K562 (cell line): ENCODE results near the gene VWA7. TPM values are rescaled to one million over a fixed set of nuclear protein-coding genes. Genes with fewer than 3 reads are reported as not detected.
A peak's percentile ranks its signal among the peaks of the same experiment; 100 is the strongest.

Experiments used
- ARID3B ChIP-seq: fragments of 250-450 bp; sonication (Bioruptor Pico); IDR thresholded peaks from 2 replicates; pipeline ENCODE4 v1.4.0; 2020; ENCODE audit warnings: borderline replicate concordance
- BCL6 ChIP-seq: fragments of 250-450 bp; sonication (Bioruptor Pico); IDR thresholded peaks from 2 replicates; pipeline ENCODE4 v1.4.0; 2020
- BHLHE40 ChIP-seq: IDR thresholded peaks from 2 replicates; pipeline ENCODE4 v1.6.1; 2011; ENCODE audit warnings: low read length, improper control_type of control experiment
- DMBX1 ChIP-seq: fragments of 250-450 bp; sonication (Bioruptor Pico); IDR thresholded peaks from 2 replicates; pipeline ENCODE4 v1.8.0; 2022; ENCODE audit warnings: inconsistent platforms, mild to moderate bottlenecking, moderate library complexity, borderline replicate concordance
- ELF2 ChIP-seq: fragments of 250-450 bp; sonication (Bioruptor Pico); IDR thresholded peaks from 2 replicates; pipeline ENCODE4 v1.5.0; 2021; ENCODE audit warnings: mild to moderate bottlenecking
- HOXB6 ChIP-seq: fragments of 250-450 bp; sonication (Bioruptor Pico); IDR thresholded peaks from 2 replicates; pipeline ENCODE4 v1.5.1; 2022; ENCODE audit warnings: mild to moderate bottlenecking, borderline replicate concordance
- IFI16 ChIP-seq: fragments of 250-450 bp; sonication (Bioruptor Pico); IDR thresholded peaks from 2 replicates; pipeline ENCODE4 v2.1.2; 2022; ENCODE audit warnings: mild to moderate bottlenecking, inconsistent platforms
- ILK ChIP-seq: fragments of 450-650 bp; IDR thresholded peaks from 2 replicates; pipeline ENCODE4 v1.6.1; 2016; ENCODE audit warnings: missing genetic modification characterization, low read depth, mild to moderate bottlenecking, missing compliant biosample characterization, moderate library complexity, borderline replicate concordance
- KHSRP ChIP-seq: fragments of 450-650 bp; IDR thresholded peaks from 2 replicates; pipeline ENCODE4 v1.6.1; 2017
- PHB ChIP-seq: fragments of 250-450 bp; sonication (Bioruptor Pico); IDR thresholded peaks from 2 replicates; pipeline ENCODE4 v1.5.0; 2021
- SMARCA5 ChIP-seq: fragments of 450-650 bp; IDR thresholded peaks from 2 replicates; pipeline ENCODE4 v1.6.1; 2016
- TCF3 ChIP-seq: sonication (generic); formaldehyde crosslinking; IDR thresholded peaks from 2 replicates; pipeline ENCODE4 v1.4.0; 2020; ENCODE audit warnings: mild to moderate bottlenecking, missing genetic modification reagents
- THRB ChIP-seq: fragments of 450-650 bp; formaldehyde crosslinking; conservative IDR thresholded peaks from 2 replicates; pipeline ENCODE4 v1.4.0; 2022; ENCODE audit warnings: mild to moderate bottlenecking, missing genetic modification characterization
- ZNF224 ChIP-seq: sonication (generic); formaldehyde crosslinking; IDR thresholded peaks from 2 replicates; pipeline ENCODE4 v1.8.0; 2022; ENCODE audit warnings: mild to moderate bottlenecking, missing genetic modification reagents
- ZNF324 ChIP-seq: fragments of 250-450 bp; sonication (Bioruptor Pico); IDR thresholded peaks from 2 replicates; pipeline ENCODE4 v1.4.0; 2020; ENCODE audit warnings: mild to moderate bottlenecking
- ZNF561 ChIP-seq: fragments of 450-650 bp; formaldehyde crosslinking; conservative IDR thresholded peaks from 2 replicates; pipeline ENCODE4 v1.4.0; 2020; ENCODE audit warnings: mild to moderate bottlenecking, moderate library complexity
- ZNF609 ChIP-seq: sonication (generic); formaldehyde crosslinking; IDR thresholded peaks from 2 replicates; pipeline ENCODE4 v1.8.1; 2023; ENCODE audit warnings: missing genetic modification reagents, mild to moderate bottlenecking, borderline replicate concordance
- ZNF695 ChIP-seq: fragments of 450-650 bp; formaldehyde crosslinking; IDR thresholded peaks from 2 replicates; pipeline ENCODE4 v1.4.0; 2020; ENCODE audit warnings: mild to moderate bottlenecking, moderate library complexity
- ZSCAN32 ChIP-seq: fragments of 450-650 bp; formaldehyde crosslinking; IDR thresholded peaks from 2 replicates; pipeline ENCODE4 v1.4.0; 2020; ENCODE audit warnings: mild to moderate bottlenecking, moderate library complexity
- polyA plus RNA-seq, 8 experiments: library from polyadenylated mRNA; depleted of rRNA in 4 of 8; stranded (reverse) in 5 of 8; unstranded in 3 of 8; fragments of >200 nt; fragmentation: Nextera tagmentation in 2 of 8; fragmentation: Illumina TruSeq in 1 of 8; extraction: Ambion mirVana in 2 of 8; extraction: Trizol in 1 of 8; gene quantifications; 2 replicates each; pipeline versions ENCODE4 v1.2.1 to v1.2.3, GENCODE V29; 2011 to 2014; ENCODE audit warnings: inconsistent platforms in 1 of 8, missing spikeins in 1 of 8
- total RNA-seq, 7 experiments: library from RNA; depleted of rRNA in 6 of 7; stranded (reverse); fragments of >200 nt in 6 of 7; fragmentation: Illumina TruSeq in 2 of 7; extraction: Trizol in 2 of 7; gene quantifications; 2 replicates each; pipeline versions ENCODE4 v1.2.1 to v1.2.3, GENCODE V29; 2011 to 2021; ENCODE audit warnings: low replicate concordance in 1 of 7
- TF ChIP-seq, protein P1 (sequence below): sonication (generic); formaldehyde crosslinking; IDR thresholded peaks from 2 replicates; pipeline ENCODE4 v1.4.0; 2020; ENCODE audit warnings: mild to moderate bottlenecking, missing genetic modification reagents

Gene VWA7
- total and polyA plus RNA-seq, 9 of the 15 experiments (the other 6 are each of a cell fraction or from before 2014, with no cell fraction given) = 0.18 to 2.9 (median 0.95) TPM

DNA sequence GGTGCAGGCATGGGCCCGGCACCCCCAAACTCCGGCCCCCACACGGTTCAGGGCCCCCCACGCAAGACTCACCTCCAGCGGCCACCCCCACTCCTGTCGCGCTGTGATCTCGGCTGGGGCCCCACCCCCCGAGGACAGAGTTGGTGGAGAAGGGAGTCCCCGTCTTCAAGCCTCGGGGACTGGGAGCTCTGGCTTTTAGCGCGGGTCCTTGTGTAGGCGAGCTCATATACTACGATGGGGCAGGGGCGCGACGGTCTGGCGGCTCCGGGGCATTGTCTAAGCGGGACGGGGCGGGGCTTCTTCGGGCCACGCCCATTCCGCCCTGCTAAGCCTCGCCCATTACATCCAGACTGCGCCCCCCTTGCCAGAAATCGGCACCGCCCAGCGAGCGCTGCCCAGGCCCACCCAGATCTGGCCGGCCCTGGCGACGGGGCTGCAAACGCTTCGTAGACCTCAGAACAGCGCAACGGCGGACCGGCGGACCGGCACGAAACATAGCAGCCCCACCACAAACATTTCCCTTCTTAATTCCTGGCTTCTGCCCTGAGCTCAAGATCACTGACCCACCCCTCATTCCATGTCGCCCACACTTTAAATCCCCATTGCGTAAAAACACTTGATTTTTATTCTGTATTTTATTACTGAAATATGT is 47.0 kb downstream of the VWA7 start (continued):
- 0 out of 2 replicates have a peak, but pooled peaks have one; percentile 27 for TF ChIP-seq ZNF609 (CRISPR knock-in tag)
- TF ChIP-seq ILK (tag) = no peak
- TF ChIP-seq BHLHE40 = peak; percentile 3
- peak; percentile 88 for TF ChIP-seq ZNF324 (CRISPR knock-in tag)
- peak; percentile 97 for TF ChIP-seq ZNF695 (CRISPR knock-in tag)
- TF ChIP-seq KHSRP = peak; percentile 63
- TF ChIP-seq TCF3 = peak; percentile 36; the same call in 1 of the 2 replicates
- peak; percentile 79 for TF ChIP-seq DMBX1
- peak; percentile 100 for TF ChIP-seq PHB
- peak; percentile 90; the same call in 1 of the 2 replicates for TF ChIP-seq ARID3B (CRISPR knock-in tag)
- TF ChIP-seq THRB = peak; percentile 99
- TF ChIP-seq ZSCAN32 (CRISPR knock-in tag) = peak; percentile 97
- no peak for TF ChIP-seq SMARCA5
- TF ChIP-seq ZNF224 (CRISPR knock-in tag) = 0 out of 2 replicates have a peak, but pooled peaks have one; percentile 48
- peak; percentile 72 for TF ChIP-seq HOXB6
- peak; percentile 48; the same call in 1 of the 2 replicates for TF ChIP-seq IFI16
- TF ChIP-seq ELF2 (CRISPR knock-in tag) = peak; percentile 98
- peak; percentile 89 for TF ChIP-seq BCL6 (CRISPR knock-in tag)
- TF ChIP-seq ZNF561 (CRISPR knock-in tag) = peak; percentile 94
- TF ChIP-seq, protein P1, sequence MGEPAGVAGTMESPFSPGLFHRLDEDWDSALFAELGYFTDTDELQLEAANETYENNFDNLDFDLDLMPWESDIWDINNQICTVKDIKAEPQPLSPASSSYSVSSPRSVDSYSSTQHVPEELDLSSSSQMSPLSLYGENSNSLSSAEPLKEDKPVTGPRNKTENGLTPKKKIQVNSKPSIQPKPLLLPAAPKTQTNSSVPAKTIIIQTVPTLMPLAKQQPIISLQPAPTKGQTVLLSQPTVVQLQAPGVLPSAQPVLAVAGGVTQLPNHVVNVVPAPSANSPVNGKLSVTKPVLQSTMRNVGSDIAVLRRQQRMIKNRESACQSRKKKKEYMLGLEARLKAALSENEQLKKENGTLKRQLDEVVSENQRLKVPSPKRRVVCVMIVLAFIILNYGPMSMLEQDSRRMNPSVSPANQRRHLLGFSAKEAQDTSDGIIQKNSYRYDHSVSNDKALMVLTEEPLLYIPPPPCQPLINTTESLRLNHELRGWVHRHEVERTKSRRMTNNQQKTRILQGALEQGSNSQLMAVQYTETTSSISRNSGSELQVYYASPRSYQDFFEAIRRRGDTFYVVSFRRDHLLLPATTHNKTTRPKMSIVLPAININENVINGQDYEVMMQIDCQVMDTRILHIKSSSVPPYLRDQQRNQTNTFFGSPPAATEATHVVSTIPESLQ = 0 out of 2 replicates have a peak, but pooled peaks have one; percentile 10
